Endometrial microvascular endothelial cells (primary cell): ENCODE measurements around the gene HEXIM2. TPM values are rescaled to one million over a fixed set of nuclear protein-coding genes. Genes with fewer than 3 reads are reported as not detected.

Source experiments
- in situ Hi-C: cut with HindIII; loops from 2 replicates; pipeline ENCODE4 v1.10.0; 2017; ENCODE audit warnings: low sequenced_read_pairs, low pct_unique_long_range_greater_than_20kb; ENCODE audit errors: inconsistent ontology term
- total RNA-seq: library from RNA; depleted of rRNA; stranded (reverse); fragments of >200 nt; gene quantifications from one replicate; pipeline ENCODE4 v1.2.3, GENCODE V29; 2015; ENCODE audit errors: inconsistent ontology term

Gene HEXIM2
- total RNA-seq, 1 donor from 2014 or later: 5.1 TPM

- in situ Hi-C loops: no loop called here
These were observed 36.2 kb upstream of the HEXIM2 start for GRCh38 chr17:45125509-45125908.

GRCh38 chr17:45127207-45127547, 34.5 kb upstream of the HEXIM2 start:
- in situ Hi-C loops: no loop called here

GRCh38 chr17:45127548-45128300, 34.0 kb upstream of the HEXIM2 start:
- in situ Hi-C loops: no loop called here

- in situ Hi-C loops: no loop called here
These were observed 33.3 kb upstream of the HEXIM2 start for GRCh38 chr17:45128331-45128730.

GRCh38 chr17:45128989-45129388, 32.7 kb upstream of the HEXIM2 start:
- in situ Hi-C loops: no loop called here

- in situ Hi-C loops: no loop called here
These were observed 32.2 kb upstream of the HEXIM2 start for GRCh38 chr17:45129426-45129939.

- in situ Hi-C loops: no loop called here
These were observed 31.6 kb upstream of the HEXIM2 start for GRCh38 chr17:45129940-45130680.

GRCh38 chr17:45130681-45131615, 30.7 kb upstream of the HEXIM2 start:
- in situ Hi-C loops: no loop called here

GRCh38 chr17:45131616-45132319, 29.9 kb upstream of the HEXIM2 start:
- in situ Hi-C loops: no loop called here

GRCh38 chr17:45132320-45132571, 29.4 kb upstream of the HEXIM2 start, which contains the start of gene PLCD3:
Gene PLCD3, minus strand, starts transcription at chr17:45132515. Its CDS starts 105 bp downstream, at chr17:45132410.
- in situ Hi-C loops: no loop called here

- in situ Hi-C loops: no loop called here
These were observed 28.9 kb upstream of the HEXIM2 start for GRCh38 chr17:45132572-45133463.

- in situ Hi-C loops: no loop called here
These were observed 26.3 kb upstream of the HEXIM2 start, which contains the start of gene ACBD4 for GRCh38 chr17:45135192-45135977. Gene ACBD4, plus strand, starts transcription at chr17:45135687. Its CDS starts 458 bp downstream, at chr17:45136145.

GRCh38 chr17:45135978-45136791, 25.5 kb upstream of the HEXIM2 start:
- in situ Hi-C loops: no loop called here

- in situ Hi-C loops: no loop called here
These were observed 24.7 kb upstream of the HEXIM2 start for GRCh38 chr17:45136846-45137560.

GRCh38 chr17:45137561-45138305, 23.9 kb upstream of the HEXIM2 start:
- in situ Hi-C loops: no loop called here
